Hippocampal formation (tissue), 2 donors: Measurements from ENCODE around the gene UBE2Q2.

ENCODE experiments used
- DNase-seq, 2 donors: peaks; one replicate each; lab custom pipeline; 2025; lab: John Stamatoyannopoulos, UW

UBE2Q2 gene

GRCh38 chr15:75923756-75924155, 80.5 kb downstream of the UBE2Q2 start:
- DNase-seq: no peak

GRCh38 chr15:75924576-75924975, 81.3 kb downstream of the UBE2Q2 start:
- no peak for DNase-seq

- DNase-seq: no peak
Observed at GRCh38 chr15:75925440-75925839, 82.2 kb downstream of the UBE2Q2 start.

GRCh38 chr15:75926931-75927330, 83.7 kb downstream of the UBE2Q2 start:
- no peak for DNase-seq

- DNase-seq: no peak
Observed at GRCh38 chr15:75927601-75928000, 84.4 kb downstream of the UBE2Q2 start.

GRCh38 chr15:75928680-75929608, 85.7 kb downstream of the UBE2Q2 start:
- no peak for DNase-seq

- DNase-seq: no peak
Observed at GRCh38 chr15:75929799-75930565, 86.7 kb downstream of the UBE2Q2 start.

- DNase-seq: no peak
Observed at GRCh38 chr15:75930866-75931265, 87.6 kb downstream of the UBE2Q2 start.

GRCh38 chr15:75942464-75942863, 99.2 kb downstream of the UBE2Q2 start:
- no peak for DNase-seq

- no peak for DNase-seq
Observed at GRCh38 chr15:75943246-75943645, 100.0 kb downstream of the UBE2Q2 start.

- no peak for DNase-seq
Observed at GRCh38 chr15:75943713-75944215, 100.5 kb downstream of the UBE2Q2 start.

- no peak for DNase-seq
Observed at GRCh38 chr15:75945953-75946352, 102.7 kb downstream of the UBE2Q2 start.

GRCh38 chr15:75947092-75947491, 103.8 kb downstream of the UBE2Q2 start:
- DNase-seq: no peak

GRCh38 chr15:75948761-75949296, 105.6 kb downstream of the UBE2Q2 start:
- no peak for DNase-seq
